GM18519 (cell line): ENCODE results near the gene MTHFD1L.

Experiments
- ATAC-seq: cut with Tn5 transposase; IDR thresholded peaks from one replicate; pipeline ENCODE4 v1.9.1; 2021; ENCODE audit warnings: mild to moderate bottlenecking, moderate library complexity; ENCODE audit not compliant: unreplicated experiment, low FRiP score

The MTHFD1L gene

DNA sequence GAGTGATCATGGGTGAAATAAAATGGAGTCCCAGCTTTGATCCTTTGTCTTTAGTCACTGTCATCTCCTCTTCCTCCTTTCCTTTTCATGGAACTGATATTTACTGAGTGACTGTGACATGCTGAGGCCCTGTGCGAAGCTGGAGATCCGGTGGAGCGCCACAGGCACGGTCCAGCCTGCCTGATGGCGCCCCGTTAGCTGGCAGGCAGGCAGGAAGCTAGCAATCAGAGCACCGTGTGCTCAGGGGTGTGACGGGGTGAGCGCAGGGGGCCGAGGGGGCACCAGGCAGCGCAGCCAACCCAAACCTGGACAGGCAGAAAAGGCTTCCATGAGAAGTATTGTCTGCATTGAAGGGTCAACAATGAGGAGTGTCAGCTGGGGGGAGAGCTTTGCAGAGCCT is 274.0 kb downstream of the MTHFD1L start:
- ATAC-seq = no peak

DNA sequence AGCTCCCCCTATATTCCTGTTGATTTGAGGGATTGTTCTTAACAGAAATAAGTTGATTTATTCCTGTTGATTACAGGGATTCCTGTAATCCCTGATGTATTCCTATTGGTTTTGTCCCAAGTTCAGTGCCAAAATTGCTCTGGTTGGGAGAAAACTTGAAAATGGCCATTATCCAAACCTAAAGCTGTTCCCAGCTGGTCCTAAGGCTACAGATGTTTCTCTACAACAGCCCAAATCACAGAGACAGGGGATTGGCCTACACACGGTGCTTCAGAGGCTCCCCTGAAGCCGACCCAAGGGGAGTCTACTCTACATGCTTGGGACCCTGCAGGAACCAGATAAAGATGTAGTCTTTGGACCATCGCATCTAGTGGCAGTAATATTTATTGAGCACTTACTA is 275.3 kb downstream of the MTHFD1L start:
- ATAC-seq = no peak

DNA sequence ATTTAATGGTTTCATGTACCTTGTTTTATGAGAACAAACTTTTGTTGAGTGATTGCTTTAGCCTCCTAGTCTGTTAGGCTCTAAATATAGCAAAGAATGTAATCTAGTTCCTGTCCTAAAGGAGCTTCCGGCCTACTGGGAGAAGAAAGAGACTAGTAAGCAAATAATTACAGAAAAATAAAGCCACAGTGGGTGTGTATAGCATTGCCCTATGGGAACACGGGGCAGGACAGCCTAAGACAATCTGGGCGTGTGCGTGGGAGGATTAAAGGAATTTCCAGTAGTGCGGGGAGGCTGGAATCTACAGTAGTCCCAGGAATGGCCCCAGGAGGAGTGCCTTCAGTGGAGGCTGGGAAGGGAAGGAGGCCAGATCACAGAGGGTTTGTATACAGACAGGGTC is 276.2 kb downstream of the MTHFD1L start:
- no peak for ATAC-seq

DNA sequence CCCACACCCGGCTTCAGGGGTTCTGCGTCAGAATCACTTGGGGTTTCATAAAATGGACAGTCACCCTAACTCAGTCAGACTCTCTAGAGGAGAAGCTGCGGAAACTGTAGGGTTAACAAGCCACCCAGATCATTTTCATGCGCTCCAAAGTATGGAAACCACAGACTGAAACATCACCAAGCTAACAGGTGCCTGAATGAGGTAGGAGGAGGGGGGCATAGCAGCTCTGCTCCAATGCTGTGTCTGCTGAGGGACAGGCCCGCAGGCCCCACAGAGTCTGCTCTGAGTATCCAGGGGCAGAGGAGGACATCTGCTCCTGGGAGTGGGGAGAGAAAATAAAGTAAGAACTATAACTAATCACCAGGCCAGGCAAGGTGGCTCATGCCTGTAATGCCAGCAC is 277.2 kb downstream of the MTHFD1L start:
- no peak for ATAC-seq

DNA sequence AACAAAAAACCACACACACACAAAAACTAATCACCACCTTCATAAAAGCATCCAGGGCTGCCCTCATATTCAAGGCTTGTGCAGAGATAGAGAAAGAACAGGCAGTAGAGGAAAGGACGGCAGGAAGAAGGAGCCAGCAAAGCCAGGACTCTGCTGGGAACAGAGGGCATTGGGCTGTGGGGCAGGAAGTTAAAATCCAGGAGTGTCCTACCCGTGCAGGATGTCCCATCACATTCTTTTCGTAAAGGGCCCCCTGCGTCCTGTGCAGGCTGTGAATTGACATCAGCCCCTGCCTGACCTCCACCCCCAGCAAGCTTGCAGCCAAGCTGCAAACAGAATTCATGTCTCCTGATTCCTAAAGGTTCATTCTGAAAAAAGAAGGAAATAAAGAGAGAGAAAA is 277.8 kb downstream of the MTHFD1L start:
- ATAC-seq = no peak

DNA sequence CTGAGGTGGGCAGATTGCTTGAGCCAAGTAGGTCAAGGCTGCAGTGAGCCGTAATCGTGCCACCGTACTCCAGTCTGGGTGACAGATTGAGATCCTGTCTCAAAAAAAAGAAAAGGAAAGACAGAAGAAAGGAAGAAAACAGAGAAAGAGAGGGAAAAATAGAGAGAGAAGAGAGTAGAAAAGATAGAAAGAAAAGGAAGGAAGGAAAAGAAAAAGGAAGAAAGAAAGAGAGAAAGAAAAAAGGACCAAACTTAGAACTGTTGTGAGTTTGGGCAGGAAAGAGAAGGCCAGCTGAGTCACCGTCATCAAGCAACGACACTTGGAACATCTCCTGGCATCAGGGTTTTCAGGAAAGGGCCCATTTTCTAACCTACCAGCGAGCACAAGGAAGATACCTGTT is 278.3 kb downstream of the MTHFD1L start:
- ATAC-seq = no peak

DNA sequence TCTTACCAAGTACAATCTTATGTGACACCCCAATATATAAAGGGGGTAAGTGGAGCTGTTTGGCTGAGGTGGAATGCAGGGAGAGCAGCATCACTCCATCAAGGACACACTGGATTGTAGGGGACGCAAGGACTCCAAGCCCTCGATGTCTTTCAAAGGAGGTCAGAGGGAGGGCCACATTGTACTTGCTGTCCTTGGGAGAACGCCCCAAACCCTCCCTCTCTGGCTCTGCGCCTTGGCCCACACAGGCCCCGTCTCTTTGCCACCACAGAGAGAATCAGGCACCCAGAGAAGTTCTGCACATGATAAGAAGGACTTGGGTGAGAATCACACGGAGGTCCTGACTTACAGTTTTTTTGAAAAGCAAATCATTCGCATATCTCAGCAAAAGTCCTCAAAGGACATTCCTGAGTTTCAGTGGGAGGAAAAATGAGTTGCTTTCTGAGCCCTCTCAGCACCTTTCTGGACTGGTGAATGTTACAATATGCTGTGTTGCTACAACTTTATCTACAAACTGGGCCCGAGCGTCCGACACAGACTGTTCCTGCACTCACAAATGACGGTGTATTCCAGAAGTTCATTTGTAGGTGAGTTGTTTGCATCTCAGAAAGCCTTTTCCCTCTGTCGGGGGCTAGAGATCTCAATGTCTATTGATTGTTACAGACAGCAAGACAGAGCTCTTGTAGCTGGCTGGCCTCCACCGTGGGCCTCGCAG is 281.8 kb downstream of the MTHFD1L start:
- ATAC-seq = no peak

DNA sequence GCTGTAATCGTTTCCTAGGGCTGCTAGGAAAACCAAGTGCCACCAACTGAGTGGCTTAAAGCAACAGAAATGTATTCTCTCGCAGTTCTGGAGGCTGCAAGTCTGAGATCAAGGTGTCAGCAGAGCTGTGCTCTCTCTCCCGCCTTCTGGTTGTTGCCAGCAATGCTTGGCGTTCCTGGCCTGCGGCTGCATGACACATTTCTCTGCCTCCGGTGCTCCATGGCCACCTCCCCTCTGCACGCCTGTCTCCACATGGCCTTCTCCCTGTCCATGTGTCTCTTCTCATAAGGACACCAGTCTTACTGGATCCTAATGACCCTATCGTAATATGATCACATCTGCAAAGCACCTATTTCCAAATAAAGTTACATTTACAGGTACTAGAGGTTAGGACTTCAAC is 282.6 kb downstream of the MTHFD1L start:
- ATAC-seq = no peak

DNA sequence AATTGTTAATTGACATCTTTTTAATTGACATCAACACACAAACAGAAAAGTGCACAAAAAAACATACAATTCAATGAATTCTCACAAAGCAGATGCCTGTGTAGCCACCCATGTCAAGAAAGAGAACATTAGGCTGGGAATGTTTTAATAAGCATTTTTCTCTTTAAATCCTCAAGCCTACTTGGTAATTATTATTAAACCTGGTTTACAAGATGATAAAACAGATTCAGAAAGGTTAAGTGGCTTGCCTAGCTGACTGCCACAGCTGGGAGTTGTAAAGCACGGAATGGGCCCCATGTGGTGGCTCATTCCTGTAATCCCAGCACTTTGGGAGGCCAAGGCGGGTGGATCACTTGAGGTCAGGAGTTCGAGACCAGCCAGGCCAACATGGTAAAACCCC is 284.3 kb downstream of the MTHFD1L start:
- ATAC-seq = no peak
